ENCODE measurements around the gene SPTBN4. TPM values are rescaled to one million over a fixed set of nuclear protein-coding genes. Genes with fewer than 3 reads are reported as not detected.
A peak's percentile ranks its signal among the peaks of the same experiment; 100 is the strongest.

The SPTBN4 gene
- total and polyA plus RNA-seq, 2 experiments from 2014 or later = 0.32 to 5.5 TPM

DNA sequence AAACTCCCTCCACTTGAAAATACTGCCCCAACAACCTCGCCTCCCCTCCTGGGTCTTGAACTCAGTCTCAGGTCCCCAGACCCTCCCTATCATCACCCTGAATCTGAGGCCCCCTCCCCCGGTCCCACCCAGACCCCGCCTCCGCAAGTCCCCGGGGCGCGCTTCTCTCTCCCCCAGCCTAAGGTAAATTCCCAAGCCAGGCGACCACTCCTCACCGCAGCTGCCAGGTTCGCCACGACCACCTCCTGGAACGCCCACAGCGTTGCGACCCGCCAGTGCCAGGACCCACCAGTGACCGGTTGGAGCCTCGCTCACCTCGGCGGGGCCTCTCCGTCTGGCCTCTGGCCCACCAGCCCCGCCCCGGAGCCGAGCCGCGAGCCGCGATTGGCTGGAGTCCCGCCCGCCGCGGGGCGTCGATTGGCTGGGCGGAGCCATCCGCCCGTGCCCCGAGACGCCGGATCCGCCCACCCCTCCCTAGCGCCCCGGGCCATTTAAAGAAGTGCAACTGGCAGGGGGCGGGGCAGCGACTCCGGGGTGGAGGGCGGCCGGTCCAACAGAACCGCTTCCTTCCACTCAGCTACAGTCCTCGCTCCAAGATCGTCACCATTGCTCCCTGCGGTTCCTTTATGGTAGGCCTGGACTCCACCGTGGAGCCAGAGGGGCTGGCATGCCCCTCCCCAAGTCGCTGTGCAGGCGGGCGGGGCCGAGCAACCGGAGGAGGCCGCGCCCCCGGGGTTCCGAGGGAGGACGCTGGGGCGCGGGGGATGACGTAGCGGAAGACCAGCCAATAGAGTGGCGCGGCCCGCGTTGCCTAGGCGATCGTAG is 22.6 kb upstream of the SPTBN4 start, which contains the start of gene SERTAD3:
SERTAD3 (minus strand) TSS at position 336 of the 825 bp plus-strand sequence. CDS start 2,255 bp downstream, outside the sequence.
- H3K4me1 ChIP-seq (ENCODE audit: low read depth) = peaks cover 11% of the 10 kb centered on the region
- no peaks in the 10 kb centered on the region for H3K27me3 ChIP-seq
- H3K36me3 ChIP-seq = peaks cover 20% of the 10 kb centered on the region
- peak within 1 kb of the TSS; percentile 93 for H3K4me3 ChIP-seq
- H3K27ac ChIP-seq = peak within 1 kb of the TSS; percentile 93
- TF ChIP-seq, protein P1, sequence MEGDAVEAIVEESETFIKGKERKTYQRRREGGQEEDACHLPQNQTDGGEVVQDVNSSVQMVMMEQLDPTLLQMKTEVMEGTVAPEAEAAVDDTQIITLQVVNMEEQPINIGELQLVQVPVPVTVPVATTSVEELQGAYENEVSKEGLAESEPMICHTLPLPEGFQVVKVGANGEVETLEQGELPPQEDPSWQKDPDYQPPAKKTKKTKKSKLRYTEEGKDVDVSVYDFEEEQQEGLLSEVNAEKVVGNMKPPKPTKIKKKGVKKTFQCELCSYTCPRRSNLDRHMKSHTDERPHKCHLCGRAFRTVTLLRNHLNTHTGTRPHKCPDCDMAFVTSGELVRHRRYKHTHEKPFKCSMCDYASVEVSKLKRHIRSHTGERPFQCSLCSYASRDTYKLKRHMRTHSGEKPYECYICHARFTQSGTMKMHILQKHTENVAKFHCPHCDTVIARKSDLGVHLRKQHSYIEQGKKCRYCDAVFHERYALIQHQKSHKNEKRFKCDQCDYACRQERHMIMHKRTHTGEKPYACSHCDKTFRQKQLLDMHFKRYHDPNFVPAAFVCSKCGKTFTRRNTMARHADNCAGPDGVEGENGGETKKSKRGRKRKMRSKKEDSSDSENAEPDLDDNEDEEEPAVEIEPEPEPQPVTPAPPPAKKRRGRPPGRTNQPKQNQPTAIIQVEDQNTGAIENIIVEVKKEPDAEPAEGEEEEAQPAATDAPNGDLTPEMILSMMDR (IDR thresholded peaks at IDR 0.05; ENCODE audit: low read depth, low read length) = no peak
- DNase-seq (ENCODE audit: low read depth in 1 of 2, low spot score in 1 of 2) = peak; percentile 98 to 99
- H3K9me3 ChIP-seq (ENCODE audit: low read depth) = no peaks in the 10 kb centered on the region

DNA sequence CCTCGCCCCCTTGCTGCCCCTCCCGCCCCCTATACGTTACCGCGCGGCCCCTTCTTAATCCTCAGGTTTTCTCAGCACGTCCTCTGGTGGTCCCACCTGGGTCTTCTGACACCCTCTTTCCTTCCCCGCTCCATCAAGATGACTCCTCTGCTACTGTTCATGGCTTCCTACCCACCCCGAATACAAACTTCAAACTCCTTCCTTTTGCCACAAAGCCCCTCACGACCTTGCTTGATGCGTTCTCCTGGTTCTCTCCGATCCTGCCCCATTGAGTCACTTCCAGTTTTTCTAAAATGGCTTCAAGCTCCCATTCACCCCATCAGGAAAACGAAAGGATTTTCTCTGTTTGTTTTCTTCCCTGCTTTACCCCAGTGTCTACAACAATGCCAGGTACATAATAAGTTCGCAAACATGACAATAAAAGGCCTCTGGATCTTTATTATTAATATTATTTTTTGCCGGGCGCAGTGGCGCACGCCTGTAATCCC is 21.9 kb upstream of the SPTBN4 start:
- Histone ChIP-seq H3K4me3 (peak overlapping the region; percentile 93), H3K27me3 (no peaks in the 10 kb centered on the region), H3K9me3 (ENCODE audit: low read depth) (no peaks in the 10 kb centered on the region), H3K36me3 (peaks cover 20% of the 10 kb centered on the region), H3K4me1 (ENCODE audit: low read depth) (peaks cover 11% of the 10 kb centered on the region), H3K27ac (peak overlapping the region; percentile 93)
- DNase-seq (ENCODE audit: low read depth in 1 of 2, low spot score in 1 of 2) = no peak
- TF ChIP-seq, protein P1 (IDR thresholded peaks at IDR 0.05; ENCODE audit: low read depth, low read length) = peak; percentile 26

DNA sequence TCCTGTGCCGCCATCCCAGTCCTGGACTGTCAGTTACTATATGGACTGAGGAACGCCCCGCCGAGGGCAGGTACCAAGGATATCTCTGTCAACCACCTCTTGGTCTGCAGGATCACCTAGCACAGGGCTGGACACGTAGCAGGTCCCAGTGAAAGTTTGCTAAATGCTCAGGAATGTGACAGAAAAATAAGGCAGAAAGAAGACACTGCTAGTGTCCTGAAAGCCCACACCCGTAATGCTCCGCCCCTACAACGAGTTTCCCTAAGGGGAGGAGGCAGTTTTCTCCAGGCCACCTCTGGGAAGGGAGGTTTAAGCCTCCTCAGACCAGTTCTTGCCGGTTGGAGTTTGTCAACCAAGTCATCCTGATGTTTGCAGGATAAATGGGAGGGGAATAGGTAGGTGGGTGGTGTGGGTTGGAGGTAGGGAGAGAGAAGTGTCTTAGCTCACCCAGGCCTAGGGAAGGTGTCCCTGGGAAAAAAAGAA is 21.0 kb upstream of the SPTBN4 start:
- no peaks in the 10 kb centered on the region for H3K27me3 ChIP-seq
- H3K36me3 ChIP-seq = peaks cover 15% of the 10 kb centered on the region
- H3K4me1 ChIP-seq (ENCODE audit: low read depth) = peaks cover 11% of the 10 kb centered on the region
- H3K4me3 ChIP-seq = no peak overlapping the region
- no peak for DNase-seq (ENCODE audit: low read depth in 1 of 2, low spot score in 1 of 2)
- TF ChIP-seq, protein P1 (IDR thresholded peaks at IDR 0.05; ENCODE audit: low read depth, low read length) = no peak
- H3K27ac ChIP-seq = peak overlapping the region; percentile 52
- H3K9me3 ChIP-seq (ENCODE audit: low read depth) = no peaks in the 10 kb centered on the region

DNA sequence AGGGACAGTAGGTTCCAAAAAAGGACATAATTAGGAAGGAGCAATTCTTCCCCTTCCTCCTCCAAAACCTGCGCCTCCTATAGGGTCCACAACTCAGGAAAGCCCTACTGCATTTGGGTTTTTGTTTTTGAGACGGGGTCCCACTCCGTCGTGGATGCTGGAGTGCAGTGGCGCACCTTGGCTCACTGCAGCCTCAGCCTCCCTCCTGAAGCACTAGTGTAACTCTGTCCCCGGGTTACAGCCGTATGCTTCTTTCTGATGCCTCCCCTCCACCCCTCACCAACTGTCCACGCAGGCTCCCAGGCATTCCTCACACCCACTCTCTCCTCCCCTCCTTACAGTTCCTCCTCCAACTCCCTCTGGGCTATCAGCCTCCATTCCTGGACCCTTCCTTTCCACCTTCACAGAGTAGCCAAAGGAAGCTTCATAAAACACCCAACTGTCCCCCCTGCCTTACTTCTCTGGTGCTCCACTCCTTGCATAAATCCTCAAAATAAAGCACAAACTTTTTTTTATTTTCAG is 20.5 kb upstream of the SPTBN4 start:
- Histone ChIP-seq H3K4me3 (no peak overlapping the region), H3K27me3 (no peaks in the 10 kb centered on the region), H3K4me1 (ENCODE audit: low read depth) (peaks cover 11% of the 10 kb centered on the region), H3K9me3 (ENCODE audit: low read depth) (no peaks in the 10 kb centered on the region), H3K36me3 (peaks cover 10% of the 10 kb centered on the region), H3K27ac (peak overlapping the region; percentile 52)
- no peak for DNase-seq (ENCODE audit: low read depth in 1 of 2, low spot score in 1 of 2)
- TF ChIP-seq, protein P1 (IDR thresholded peaks at IDR 0.05; ENCODE audit: low read depth, low read length) = no peak

DNA sequence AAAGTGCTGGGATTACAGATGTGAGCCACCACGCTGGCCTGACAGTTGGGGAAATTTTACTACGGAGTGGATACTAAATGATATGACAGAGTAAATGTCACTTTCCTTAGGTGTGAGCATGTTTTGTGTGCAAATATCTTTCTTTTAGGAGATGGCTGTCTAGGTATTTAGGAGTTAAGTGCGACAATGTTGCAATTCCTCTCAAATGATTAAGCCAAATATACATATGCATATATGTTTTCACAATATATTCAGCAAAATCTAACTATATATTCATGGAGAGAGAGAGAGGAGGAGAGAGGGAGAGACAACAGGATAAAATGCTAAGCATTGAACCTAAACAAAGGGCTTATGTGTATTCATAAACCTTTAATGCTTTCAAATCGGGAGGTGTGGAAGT is 17.3 kb upstream of the SPTBN4 start:
- H3K27me3 ChIP-seq = no peaks in the 10 kb centered on the region
- no peaks in the 10 kb centered on the region for H3K4me1 ChIP-seq (ENCODE audit: low read depth)
- no peaks in the 10 kb centered on the region for H3K36me3 ChIP-seq
- no peak for DNase-seq (ENCODE audit: low read depth in 1 of 2, low spot score in 1 of 2)
- no peak overlapping the region for H3K4me3 ChIP-seq
- no peak overlapping the region for H3K27ac ChIP-seq
- TF ChIP-seq, protein P1 (IDR thresholded peaks at IDR 0.05; ENCODE audit: low read depth, low read length) = no peak
- H3K9me3 ChIP-seq (ENCODE audit: low read depth) = no peaks in the 10 kb centered on the region

Measured in cardiac muscle cell (in vitro differentiated cells and primary cell).